Measurements from ENCODE around the gene SMAD9. TPM values are rescaled to one million over a fixed set of nuclear protein-coding genes. Genes with fewer than 3 reads are reported as not detected.

Gene SMAD9
- total and polyA plus RNA-seq, 2 experiments from 2014 or later, result 10.6 to 10.8 TPM

- Histone ChIP-seq H3K4me1 (ENCODE audit: insufficient read depth) (no peaks in the 10 kb centered on the region), H3K36me3 (ENCODE audit: low read depth) (no peaks in the 10 kb centered on the region), H4K20me1 (ENCODE audit: insufficient read depth) (no peaks in the 10 kb centered on the region), H3K9me2 (ENCODE audit: insufficient read depth) (no peaks in the 10 kb centered on the region), H3F3A (ENCODE audit: insufficient read depth) (no peaks in the 10 kb centered on the region), H3K27me3 (replicated peaks; ENCODE audit: insufficient read depth) (no peaks in the 10 kb centered on the region), H2AFZ (no peak overlapping the region), H3K79me2 (ENCODE audit: insufficient read depth) (no peaks in the 10 kb centered on the region), H3K4me2 (ENCODE audit: unreplicated experiment) (no peak overlapping the region), H3K9me3 (ENCODE audit: low read depth) (no peaks in the 10 kb centered on the region), H3K4me3 (no peak overlapping the region), H3K9ac (no peak overlapping the region), H3K27ac (no peak overlapping the region)
- no peak for TF ChIP-seq EZH2phosphoT487 (IDR thresholded peaks at IDR 0.05; ENCODE audit: insufficient read depth, low read depth)
- no peak for TF ChIP-seq EZH2 (IDR thresholded peaks at IDR 0.05; ENCODE audit: insufficient read depth, poor library complexity, severe bottlenecking)
- DNase-seq, result no peak
- in situ Hi-C loops (cut with MboI), result no loop called here
- 88 to 90% methylated on average over 5 of the region's 5 CpGs for WGBS, 2 experiments (ENCODE audit: low coverage in 1 of 2, low lambda C conversion rate in 2 of 2, missing lambda C conversion rate in 2 of 2)
These were observed 78.6 kb downstream of the SMAD9 start for GRCh38 chr13:36841391-36841790.

DNA sequence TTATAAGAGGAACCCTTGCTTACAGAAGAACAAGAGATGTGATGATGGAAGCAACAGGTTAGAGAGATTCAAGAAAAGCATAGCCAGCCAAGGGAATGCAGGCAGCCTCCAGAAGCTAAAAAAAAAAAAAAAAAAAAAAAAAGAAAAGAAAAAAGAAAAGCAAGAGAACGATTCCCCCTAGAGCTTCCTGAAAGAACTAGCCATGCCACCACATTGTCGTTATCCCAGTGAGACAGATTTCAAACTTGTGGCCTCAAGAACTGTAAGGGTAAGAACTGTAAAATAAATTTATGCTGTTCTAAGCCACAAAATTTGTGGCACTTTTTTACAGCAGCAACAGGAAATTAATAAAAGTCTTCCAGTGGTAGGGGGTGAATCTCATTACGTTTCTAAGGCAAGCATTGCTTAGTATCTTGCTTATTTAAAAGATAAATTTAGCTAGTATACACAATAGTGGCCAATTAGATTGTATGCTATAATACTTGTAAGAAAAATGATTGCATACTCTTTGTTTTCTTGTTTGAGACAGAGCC lies 79.3 kb downstream of the SMAD9 start:
- Histone ChIP-seq H3K27me3 (replicated peaks; ENCODE audit: insufficient read depth) (no peaks in the 10 kb centered on the region), H3K79me2 (ENCODE audit: insufficient read depth) (no peaks in the 10 kb centered on the region), H3K9ac (no peak overlapping the region), H3K4me3 (no peak overlapping the region), H3K9me2 (ENCODE audit: insufficient read depth) (no peaks in the 10 kb centered on the region), H3K36me3 (ENCODE audit: low read depth) (no peaks in the 10 kb centered on the region), H3K4me2 (ENCODE audit: unreplicated experiment) (no peak overlapping the region), H2AFZ (no peak overlapping the region), H3F3A (ENCODE audit: insufficient read depth) (no peaks in the 10 kb centered on the region), H4K20me1 (ENCODE audit: insufficient read depth) (no peaks in the 10 kb centered on the region), H3K9me3 (ENCODE audit: low read depth) (no peaks in the 10 kb centered on the region), H3K4me1 (ENCODE audit: insufficient read depth) (no peaks in the 10 kb centered on the region), H3K27ac (no peak overlapping the region)
- in situ Hi-C loops (cut with MboI), result no loop called here
- TF ChIP-seq EZH2 (IDR thresholded peaks at IDR 0.05; ENCODE audit: insufficient read depth, poor library complexity, severe bottlenecking), result no peak
- TF ChIP-seq EZH2phosphoT487 (IDR thresholded peaks at IDR 0.05; ENCODE audit: insufficient read depth, low read depth), result no peak
- 53 to 61% methylated on average over 3 of the region's 3 CpGs for WGBS, 2 experiments (ENCODE audit: low coverage in 1 of 2, low lambda C conversion rate in 2 of 2, missing lambda C conversion rate in 2 of 2)
- DNase-seq, result no peak

- Histone ChIP-seq H3K9me2 (ENCODE audit: insufficient read depth) (no peaks in the 10 kb centered on the region), H3K27ac (no peak overlapping the region), H3K4me3 (no peak overlapping the region), H3K27me3 (replicated peaks; ENCODE audit: insufficient read depth) (no peaks in the 10 kb centered on the region), H2AFZ (no peak overlapping the region), H3K79me2 (ENCODE audit: insufficient read depth) (no peaks in the 10 kb centered on the region), H3K4me1 (ENCODE audit: insufficient read depth) (no peaks in the 10 kb centered on the region), H4K20me1 (ENCODE audit: insufficient read depth) (no peaks in the 10 kb centered on the region), H3K4me2 (ENCODE audit: unreplicated experiment) (no peak overlapping the region), H3K36me3 (ENCODE audit: low read depth) (no peaks in the 10 kb centered on the region), H3F3A (ENCODE audit: insufficient read depth) (no peaks in the 10 kb centered on the region), H3K9ac (no peak overlapping the region), H3K9me3 (ENCODE audit: low read depth) (no peaks in the 10 kb centered on the region)
- TF ChIP-seq EZH2phosphoT487 (IDR thresholded peaks at IDR 0.05; ENCODE audit: insufficient read depth, low read depth), result no peak
- no peak for TF ChIP-seq EZH2 (IDR thresholded peaks at IDR 0.05; ENCODE audit: insufficient read depth, poor library complexity, severe bottlenecking)
- in situ Hi-C loops (cut with MboI), result no loop called here
- 73 to 80% methylated on average over 12 of the region's 12 CpGs for WGBS, 2 experiments (ENCODE audit: low coverage in 1 of 2, low lambda C conversion rate in 2 of 2, missing lambda C conversion rate in 2 of 2)
- DNase-seq, result no peak
These were observed 80.1 kb downstream of the SMAD9 start for GRCh38 chr13:36839981-36840380.

DNA sequence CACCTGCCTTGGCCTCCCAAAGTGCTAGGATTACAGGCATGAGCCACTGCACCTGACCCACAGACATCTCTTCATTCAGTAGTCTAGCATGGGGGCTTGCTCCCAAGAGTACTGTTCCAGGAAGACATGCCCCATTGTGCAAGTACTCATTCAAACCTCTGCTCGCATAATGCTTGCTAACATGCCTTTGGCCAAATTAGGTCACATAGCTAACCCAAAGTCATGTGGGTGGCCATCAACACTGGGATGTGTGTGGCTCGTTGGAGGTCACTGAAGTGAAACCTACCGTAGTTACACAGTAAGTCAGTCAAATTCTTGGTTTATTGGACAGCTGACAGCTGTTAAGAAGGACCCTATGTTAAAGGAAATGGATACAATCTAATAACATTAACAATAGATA lies 80.8 kb downstream of the SMAD9 start:
- Histone ChIP-seq H3K9ac (no peak overlapping the region), H3F3A (ENCODE audit: insufficient read depth) (no peaks in the 10 kb centered on the region), H3K36me3 (ENCODE audit: low read depth) (no peaks in the 10 kb centered on the region), H3K4me1 (ENCODE audit: insufficient read depth) (no peaks in the 10 kb centered on the region), H3K27me3 (replicated peaks; ENCODE audit: insufficient read depth) (no peaks in the 10 kb centered on the region), H3K27ac (no peak overlapping the region), H3K4me3 (no peak overlapping the region), H3K4me2 (ENCODE audit: unreplicated experiment) (no peak overlapping the region), H2AFZ (no peak overlapping the region), H3K79me2 (ENCODE audit: insufficient read depth) (no peaks in the 10 kb centered on the region), H3K9me3 (ENCODE audit: low read depth) (no peaks in the 10 kb centered on the region), H4K20me1 (ENCODE audit: insufficient read depth) (no peaks in the 10 kb centered on the region), H3K9me2 (ENCODE audit: insufficient read depth) (no peaks in the 10 kb centered on the region)
- no peak for DNase-seq
- no peak for TF ChIP-seq EZH2 (IDR thresholded peaks at IDR 0.05; ENCODE audit: insufficient read depth, poor library complexity, severe bottlenecking)
- in situ Hi-C loops (cut with MboI), result no loop called here
- WGBS, 2 experiments (ENCODE audit: low coverage in 1 of 2, low lambda C conversion rate in 2 of 2, missing lambda C conversion rate in 2 of 2), result 83 to 84% methylated on average over 3 of the region's 3 CpGs

All from GM23248 (cell line).